ENCODE measurements around the gene NOX1. TPM values are rescaled to one million over a fixed set of nuclear protein-coding genes. Genes with fewer than 3 reads are reported as not detected.

NOX1 gene
- polyA plus RNA-seq, 2 of the 4 experiments (the other 2 are of a cell fraction): 1.4 TPM; not detected in 1

DNA sequence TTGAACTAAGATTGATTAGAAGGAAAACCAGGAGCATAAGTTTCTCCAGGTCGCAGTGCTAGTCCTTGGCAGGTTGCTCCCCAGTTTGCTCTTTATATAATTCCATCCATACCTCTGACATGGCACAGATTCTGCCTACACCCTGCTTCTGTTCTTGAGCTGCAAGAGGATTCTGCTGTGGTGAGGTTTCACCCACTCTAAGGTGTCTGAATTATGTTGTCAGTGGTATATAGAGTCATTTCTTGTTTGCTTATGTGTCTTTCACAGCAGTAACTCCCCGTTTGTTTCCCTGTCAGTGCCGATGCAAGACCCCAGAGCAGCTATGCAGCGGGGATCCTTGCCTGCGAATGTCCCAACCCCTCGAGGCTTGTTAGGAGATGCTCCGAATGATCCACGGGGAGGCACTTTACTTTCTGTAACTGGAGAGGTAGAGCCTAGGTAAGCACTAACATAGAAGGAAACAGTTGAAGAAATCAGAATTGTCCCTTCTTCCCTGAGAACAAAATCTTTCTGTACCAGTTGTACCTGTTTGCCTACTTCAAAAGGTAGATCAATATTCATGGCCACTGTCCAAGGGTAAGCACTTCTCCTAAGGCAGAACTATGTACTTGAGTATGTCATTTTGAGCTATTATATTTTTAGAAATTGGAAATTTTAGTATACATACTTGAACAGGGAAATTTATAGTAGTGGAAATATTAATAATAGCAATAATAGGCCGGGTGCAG, 42.8 kb downstream of the NOX1 start:
- CTCF ChIA-PET: interaction anchor here (1.4 kb wide), 1 partner anchor 63 kb away, joined by 4 read pairs; no protein-coding TSS in a partner anchor
- DNase-seq (ENCODE audit: low read depth in 1 of 2, low spot score in 1 of 2) (no peak), FAIRE-seq (peak; percentile 32), ATAC-seq (no peak)
- POLR2A ChIA-PET: no interaction called here
- TF ChIP-seq ESRRA (IDR thresholded peaks at IDR 0.05; ENCODE audit: borderline replicate concordance, low read length) (no peak), POLR2AphosphoS2 (conservative IDR thresholded peaks at IDR 0.05; ENCODE audit: low read length) (no peak), EHF (CRISPR knock-in tag; IDR thresholded peaks at IDR 0.05) (no peak), HEYL (CRISPR knock-in tag; IDR thresholded peaks at IDR 0.05) (no peak), MAZ (IDR thresholded peaks at IDR 0.05; ENCODE audit: borderline replicate concordance, low read depth, low read length) (no peak), ATOH8 (CRISPR knock-in tag; IDR thresholded peaks at IDR 0.05; ENCODE audit: low read depth) (no peak), POLR2A (IDR thresholded peaks at IDR 0.05; ENCODE audit: low read length) (no peak), CBX8 (IDR thresholded peaks at IDR 0.05) (no peak), TP53 (CRISPR knock-in tag; IDR thresholded peaks at IDR 0.05) (no peak), CHD4 (IDR thresholded peaks at IDR 0.05; ENCODE audit: borderline replicate concordance) (no peak), SMC3 (IDR thresholded peaks at IDR 0.05) (no peak), NR3C1 (IDR thresholded peaks at IDR 0.05) (no peak)
- Histone ChIP-seq H3K4me2 (no peak overlapping the region), H3K4me1 (no peaks in the 10 kb centered on the region), H3K9me3 (no peaks in the 10 kb centered on the region), H3K4me3 (no peak overlapping the region), H3K27ac (no peak overlapping the region)
- 92% methylated on average over 9 of the region's 9 CpGs for WGBS (ENCODE audit: missing lambda C conversion rate)

DNA sequence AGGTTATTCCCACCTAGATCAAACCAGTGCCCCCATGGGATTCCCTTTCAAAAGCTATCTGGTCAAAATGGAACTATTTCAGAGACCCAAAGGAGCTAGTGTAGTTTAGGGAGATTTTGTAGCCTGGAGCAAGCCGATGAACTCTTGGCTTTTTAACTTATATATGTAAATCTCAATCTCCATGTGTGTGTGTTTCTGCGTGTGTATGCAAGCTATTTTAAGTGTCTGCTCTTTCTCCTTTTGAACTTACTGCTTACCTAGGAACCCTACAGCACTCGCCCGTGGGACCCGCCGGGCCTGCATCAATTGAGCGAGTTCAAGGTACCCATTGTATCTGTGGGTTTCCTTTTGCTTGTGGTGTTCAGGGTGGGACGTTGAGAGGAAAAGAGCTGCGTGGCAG, 43.6 kb downstream of the NOX1 start:
- no peak for FAIRE-seq
- CTCF ChIA-PET: no interaction called here
- Histone ChIP-seq H3K9me3 (no peaks in the 10 kb centered on the region), H3K4me3 (no peak overlapping the region), H3K4me1 (no peaks in the 10 kb centered on the region), H3K27ac (no peak overlapping the region), H3K4me2 (no peak overlapping the region)
- TF ChIP-seq ESRRA (IDR thresholded peaks at IDR 0.05; ENCODE audit: borderline replicate concordance, low read length) (no peak), PBX3 (IDR thresholded peaks at IDR 0.05) (no peak), JUNB (IDR thresholded peaks at IDR 0.05) (no peak)
- WGBS (ENCODE audit: missing lambda C conversion rate): 91% methylated on average over 9 of the region's 9 CpGs
- POLR2A ChIA-PET: no interaction called here
- ATAC-seq: no peak
- DNase-seq (ENCODE audit: low read depth in 1 of 2, low spot score in 1 of 2): no peak

- FAIRE-seq: peak; percentile 18
- H3K9me3 ChIP-seq: no peaks in the 10 kb centered on the region
- H3K27ac ChIP-seq: no peak overlapping the region
- H3K4me1 ChIP-seq: no peaks in the 10 kb centered on the region
- CTCF ChIA-PET: interaction anchor here (0.7 to 1.5 kb wide), 3 partner anchors 8 to 62 kb away, joined by 3 to 5 read pairs (median 4); no protein-coding TSS in a partner anchor
- WGBS (ENCODE audit: missing lambda C conversion rate): 76% methylated on average over 5 of the region's 5 CpGs
- no peak for ATAC-seq
- POLR2A ChIA-PET: interaction anchor here (1.7 kb wide), 1 partner anchor 10 kb away, joined by 4 read pairs; the partner anchor contains the start of gene CSTF2
- no peak for DNase-seq (ENCODE audit: low read depth in 1 of 2, low spot score in 1 of 2)
- H3K4me2 ChIP-seq: no peak overlapping the region
- no peak overlapping the region for H3K4me3 ChIP-seq
- no peak for TF ChIP-seq FOSB (CRISPR knock-in tag; IDR thresholded peaks at IDR 0.05)
- no peak for TF ChIP-seq PBX3 (IDR thresholded peaks at IDR 0.05)
- TF ChIP-seq ELK1 (IDR thresholded peaks at IDR 0.05; ENCODE audit: low read depth, low read length): no peak
- no peak for TF ChIP-seq REST (IDR thresholded peaks at IDR 0.05)
- no peak for TF ChIP-seq CBX8 (IDR thresholded peaks at IDR 0.05)
- TF ChIP-seq, protein P1, sequence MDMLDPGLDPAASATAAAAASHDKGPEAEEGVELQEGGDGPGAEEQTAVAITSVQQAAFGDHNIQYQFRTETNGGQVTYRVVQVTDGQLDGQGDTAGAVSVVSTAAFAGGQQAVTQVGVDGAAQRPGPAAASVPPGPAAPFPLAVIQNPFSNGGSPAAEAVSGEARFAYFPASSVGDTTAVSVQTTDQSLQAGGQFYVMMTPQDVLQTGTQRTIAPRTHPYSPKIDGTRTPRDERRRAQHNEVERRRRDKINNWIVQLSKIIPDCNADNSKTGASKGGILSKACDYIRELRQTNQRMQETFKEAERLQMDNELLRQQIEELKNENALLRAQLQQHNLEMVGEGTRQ (IDR thresholded peaks at IDR 0.05): no peak
- TF ChIP-seq EHMT2 (IDR thresholded peaks at IDR 0.05; ENCODE audit: low read depth): no peak
- no peak for TF ChIP-seq KDM1A (IDR thresholded peaks at IDR 0.05; ENCODE audit: low read depth)
- TF ChIP-seq RFX5 (IDR thresholded peaks at IDR 0.05): no peak
- no peak for TF ChIP-seq CHD4 (IDR thresholded peaks at IDR 0.05; ENCODE audit: borderline replicate concordance)
- no peak for TF ChIP-seq JUNB (IDR thresholded peaks at IDR 0.05)
- TF ChIP-seq CTCF (IDR thresholded peaks at IDR 0.05): no peak
These were observed 44.0 kb downstream of the NOX1 start for GRCh38 chrX:100830143-100830542.

All from A549 (cell line).